ENCODE measurements around the gene RAB8B. TPM values are rescaled to one million over a fixed set of nuclear protein-coding genes. Genes with fewer than 3 reads are reported as not detected.

Gene RAB8B
- total RNA-seq, 1 experiment from 2014 or later, result 17.6 TPM

DNA sequence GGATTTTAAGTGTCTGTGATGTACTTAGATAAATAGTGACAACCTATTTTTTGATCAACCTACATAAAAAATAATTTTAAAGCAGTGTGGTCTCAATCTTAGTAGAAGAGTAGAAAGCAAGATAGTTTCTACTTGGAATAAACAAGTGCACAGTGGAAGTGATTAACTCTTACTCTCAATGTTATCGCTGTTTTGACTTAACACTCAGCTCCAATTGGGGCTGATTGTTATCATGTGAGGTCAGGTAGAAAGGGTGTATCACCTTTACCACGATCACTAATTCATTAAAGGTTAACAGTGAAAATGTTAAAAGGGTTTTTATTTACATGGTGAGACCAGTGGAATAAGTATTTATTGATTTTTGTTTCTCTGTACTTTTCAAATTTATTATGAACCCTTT lies 65.6 kb downstream of the RAB8B start:
- TF ChIP-seq, protein P1, sequence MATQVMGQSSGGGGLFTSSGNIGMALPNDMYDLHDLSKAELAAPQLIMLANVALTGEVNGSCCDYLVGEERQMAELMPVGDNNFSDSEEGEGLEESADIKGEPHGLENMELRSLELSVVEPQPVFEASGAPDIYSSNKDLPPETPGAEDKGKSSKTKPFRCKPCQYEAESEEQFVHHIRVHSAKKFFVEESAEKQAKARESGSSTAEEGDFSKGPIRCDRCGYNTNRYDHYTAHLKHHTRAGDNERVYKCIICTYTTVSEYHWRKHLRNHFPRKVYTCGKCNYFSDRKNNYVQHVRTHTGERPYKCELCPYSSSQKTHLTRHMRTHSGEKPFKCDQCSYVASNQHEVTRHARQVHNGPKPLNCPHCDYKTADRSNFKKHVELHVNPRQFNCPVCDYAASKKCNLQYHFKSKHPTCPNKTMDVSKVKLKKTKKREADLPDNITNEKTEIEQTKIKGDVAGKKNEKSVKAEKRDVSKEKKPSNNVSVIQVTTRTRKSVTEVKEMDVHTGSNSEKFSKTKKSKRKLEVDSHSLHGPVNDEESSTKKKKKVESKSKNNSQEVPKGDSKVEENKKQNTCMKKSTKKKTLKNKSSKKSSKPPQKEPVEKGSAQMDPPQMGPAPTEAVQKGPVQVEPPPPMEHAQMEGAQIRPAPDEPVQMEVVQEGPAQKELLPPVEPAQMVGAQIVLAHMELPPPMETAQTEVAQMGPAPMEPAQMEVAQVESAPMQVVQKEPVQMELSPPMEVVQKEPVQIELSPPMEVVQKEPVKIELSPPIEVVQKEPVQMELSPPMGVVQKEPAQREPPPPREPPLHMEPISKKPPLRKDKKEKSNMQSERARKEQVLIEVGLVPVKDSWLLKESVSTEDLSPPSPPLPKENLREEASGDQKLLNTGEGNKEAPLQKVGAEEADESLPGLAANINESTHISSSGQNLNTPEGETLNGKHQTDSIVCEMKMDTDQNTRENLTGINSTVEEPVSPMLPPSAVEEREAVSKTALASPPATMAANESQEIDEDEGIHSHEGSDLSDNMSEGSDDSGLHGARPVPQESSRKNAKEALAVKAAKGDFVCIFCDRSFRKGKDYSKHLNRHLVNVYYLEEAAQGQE (IDR thresholded peaks at IDR 0.05; ENCODE audit: insufficient read depth in 1 of 2, low read depth in 2 of 2, low read length in 1 of 2), result no peak
- H3K27ac ChIP-seq (ENCODE audit: low read length), result no peak overlapping the region
- no peaks in the 10 kb centered on the region for H3K36me3 ChIP-seq (ENCODE audit: control insufficient read depth, insufficient read depth, low read length)
- H3K4me1 ChIP-seq (ENCODE audit: control insufficient read depth, insufficient read depth, low read length), result peaks cover 5% of the 10 kb centered on the region; the same call in 1 of the 2 replicates
- in situ Hi-C loops (cut with HindIII; ENCODE audit: low pct_unique_long_range_greater_than_20kb, low sequenced_read_pairs) (no loop called here), intact Hi-C loops (cut with micrococcal nuclease; ENCODE audit: unreplicated experiment) (no loop called here)
- ChIA-PET CTCF (no interaction called here), POLR2A (no interaction called here)
- ATAC-seq, result no peak
- no peak overlapping the region for H3K4me3 ChIP-seq (ENCODE audit: low read depth in 2 of 2, low read length in 2 of 2)
- DNase-seq (ENCODE audit: low read depth, low spot score), result no peak
- BruUV-seq (replicated peaks), result no TSS peak
- no peaks in the 10 kb centered on the region for H3K27me3 ChIP-seq (ENCODE audit: control insufficient read depth, insufficient read depth, low read length)
- H3K9me3 ChIP-seq (ENCODE audit: control insufficient read depth, insufficient read depth, low read depth, low read length), result no peaks in the 10 kb centered on the region

DNA sequence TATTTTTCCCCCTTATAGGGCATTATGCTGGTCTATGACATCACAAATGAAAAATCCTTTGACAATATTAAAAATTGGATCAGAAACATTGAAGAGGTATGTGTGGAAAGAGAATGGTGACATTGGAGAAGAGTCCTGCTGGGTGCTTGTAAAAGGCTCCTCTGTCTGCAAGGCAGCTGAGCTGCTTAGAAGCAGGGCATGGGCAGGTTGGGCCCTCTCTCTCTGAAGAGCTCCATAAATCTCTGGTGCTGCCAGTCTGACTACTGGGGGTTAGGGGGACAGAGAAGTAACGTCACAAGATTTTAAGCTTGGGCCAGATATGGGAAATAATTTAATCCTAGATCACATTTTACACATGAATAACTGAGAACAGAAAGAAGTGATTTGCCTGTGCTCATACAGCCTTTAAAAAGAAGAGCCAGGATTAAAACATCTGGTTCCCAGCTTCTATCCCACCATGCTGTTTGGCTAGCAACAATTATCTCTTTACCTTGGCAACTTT lies 66.1 kb downstream of the RAB8B start:
- no TSS peak for BruUV-seq (replicated peaks)
- intact Hi-C loops (cut with micrococcal nuclease; ENCODE audit: unreplicated experiment), result no loop called here

More for the DNA sequence above, 66.1 kb downstream of the RAB8B start:
- ChIA-PET CTCF (no interaction called here), POLR2A (no interaction called here)
- Histone ChIP-seq H3K36me3 (ENCODE audit: control insufficient read depth, insufficient read depth, low read length) (no peaks in the 10 kb centered on the region), H3K9me3 (ENCODE audit: control insufficient read depth, insufficient read depth, low read depth, low read length) (no peaks in the 10 kb centered on the region), H3K27me3 (ENCODE audit: control insufficient read depth, insufficient read depth, low read length) (no peaks in the 10 kb centered on the region), H3K27ac (ENCODE audit: low read length) (no peak overlapping the region), H3K4me1 (ENCODE audit: control insufficient read depth, insufficient read depth, low read length) (peaks cover 5% of the 10 kb centered on the region; the same call in 1 of the 2 replicates), H3K4me3 (ENCODE audit: low read depth in 2 of 2, low read length in 2 of 2) (no peak overlapping the region)
- no peak for TF ChIP-seq SIN3A (IDR thresholded peaks at IDR 0.05; ENCODE audit: borderline replicate concordance, insufficient read depth, low read depth, low read length)
- TF ChIP-seq, protein P1 (IDR thresholded peaks at IDR 0.05; ENCODE audit: insufficient read depth in 1 of 2, low read depth in 2 of 2, low read length in 1 of 2), result no peak
- TF ChIP-seq TCF7L2 (IDR thresholded peaks at IDR 0.05; ENCODE audit: low read depth, low read length), result no peak
- no peak for TF ChIP-seq POLR2AphosphoS5 (IDR thresholded peaks at IDR 0.05; ENCODE audit: low read depth, low read length)
- TF ChIP-seq, protein P2, sequence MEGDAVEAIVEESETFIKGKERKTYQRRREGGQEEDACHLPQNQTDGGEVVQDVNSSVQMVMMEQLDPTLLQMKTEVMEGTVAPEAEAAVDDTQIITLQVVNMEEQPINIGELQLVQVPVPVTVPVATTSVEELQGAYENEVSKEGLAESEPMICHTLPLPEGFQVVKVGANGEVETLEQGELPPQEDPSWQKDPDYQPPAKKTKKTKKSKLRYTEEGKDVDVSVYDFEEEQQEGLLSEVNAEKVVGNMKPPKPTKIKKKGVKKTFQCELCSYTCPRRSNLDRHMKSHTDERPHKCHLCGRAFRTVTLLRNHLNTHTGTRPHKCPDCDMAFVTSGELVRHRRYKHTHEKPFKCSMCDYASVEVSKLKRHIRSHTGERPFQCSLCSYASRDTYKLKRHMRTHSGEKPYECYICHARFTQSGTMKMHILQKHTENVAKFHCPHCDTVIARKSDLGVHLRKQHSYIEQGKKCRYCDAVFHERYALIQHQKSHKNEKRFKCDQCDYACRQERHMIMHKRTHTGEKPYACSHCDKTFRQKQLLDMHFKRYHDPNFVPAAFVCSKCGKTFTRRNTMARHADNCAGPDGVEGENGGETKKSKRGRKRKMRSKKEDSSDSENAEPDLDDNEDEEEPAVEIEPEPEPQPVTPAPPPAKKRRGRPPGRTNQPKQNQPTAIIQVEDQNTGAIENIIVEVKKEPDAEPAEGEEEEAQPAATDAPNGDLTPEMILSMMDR (IDR thresholded peaks at IDR 0.05), result no peak
- in situ Hi-C loops (cut with HindIII; ENCODE audit: low pct_unique_long_range_greater_than_20kb, low sequenced_read_pairs), result no loop called here
- DNase-seq (ENCODE audit: low read depth, low spot score) (no peak), ATAC-seq (no peak)
